Activated gamma-delta T cell treated with Interleukin-2 at 50 U/mL for 16 hours (primary cell): ENCODE measurements around the gene UBALD1.
"Not testable (repeated sequence)": the region's sequence is repeated elsewhere in the genome, so short reads cannot be mapped to it uniquely, and the experiment has no call there.

ENCODE experiments used
- DNase-seq: peaks from one replicate; pipeline ENCODE4 v3.0.0-alpha.2; 2020

UBALD1 gene

DNA sequence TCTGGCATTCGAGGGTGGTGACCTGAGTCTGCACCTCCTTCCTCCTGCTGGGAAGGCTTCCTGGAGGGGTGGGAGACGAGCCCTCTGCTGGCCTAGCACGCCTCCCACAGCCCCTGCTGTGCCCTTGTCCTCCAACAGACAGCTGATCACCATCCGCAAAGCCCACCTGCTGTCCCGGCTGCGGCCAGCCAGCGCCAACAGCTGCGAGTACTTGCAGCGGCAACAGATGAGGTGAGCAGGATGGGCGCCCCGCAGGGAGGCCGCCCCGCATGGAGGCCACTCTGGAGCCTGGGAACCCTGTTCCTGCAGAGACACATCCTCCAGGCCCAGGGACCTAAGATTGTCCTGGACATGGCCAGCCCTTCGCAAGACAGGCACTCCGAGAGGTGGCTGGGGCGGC lies 21.6 kb downstream of the UBALD1 start:
- DNase-seq = no peak

- no peak for DNase-seq
Measured at GRCh38 chr16:4591706-4592470, 22.8 kb downstream of the UBALD1 start.

- no peak for DNase-seq
Measured at GRCh38 chr16:4591191-4591590, 23.5 kb downstream of the UBALD1 start.

DNA sequence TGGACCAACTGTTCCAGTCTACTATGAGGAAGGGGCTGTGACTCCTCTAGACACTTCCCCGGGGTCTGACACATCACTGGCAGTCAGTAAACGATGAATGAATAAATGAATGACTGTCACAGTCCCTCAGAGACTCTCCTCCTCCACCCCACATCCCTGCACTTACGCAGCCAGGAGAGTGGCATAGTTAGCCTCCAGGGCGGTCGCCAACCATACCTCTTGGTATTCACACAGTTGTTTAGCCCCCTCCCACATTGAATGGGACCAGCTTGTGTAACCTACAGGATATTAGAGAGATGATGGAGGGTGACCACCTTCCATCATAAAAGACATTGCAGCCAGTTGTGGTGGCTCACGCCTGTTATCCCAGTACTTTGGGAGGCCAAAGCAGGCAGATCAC lies 25.7 kb downstream of the UBALD1 start:
- DNase-seq = no peak

DNA sequence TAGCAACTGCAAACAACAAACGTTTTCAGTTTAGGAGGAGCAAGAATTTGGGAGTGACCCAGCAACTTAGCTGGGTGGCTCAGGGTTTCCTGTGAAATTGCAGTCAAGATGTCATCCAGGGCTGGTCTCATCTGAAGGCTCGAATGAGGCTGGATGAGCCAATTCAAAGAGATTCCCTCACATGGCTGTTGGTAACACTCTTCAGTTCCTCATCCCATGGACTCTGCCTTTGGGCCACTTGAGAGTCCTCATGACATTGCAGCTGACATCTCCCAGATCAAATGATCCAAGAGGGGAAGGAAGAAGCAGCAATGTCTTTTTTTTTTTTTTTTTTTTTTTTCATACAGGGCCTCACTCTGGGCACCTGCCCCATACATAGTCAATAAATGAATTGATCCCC lies 26.3 kb downstream of the UBALD1 start:
- DNase-seq = no peak

DNA sequence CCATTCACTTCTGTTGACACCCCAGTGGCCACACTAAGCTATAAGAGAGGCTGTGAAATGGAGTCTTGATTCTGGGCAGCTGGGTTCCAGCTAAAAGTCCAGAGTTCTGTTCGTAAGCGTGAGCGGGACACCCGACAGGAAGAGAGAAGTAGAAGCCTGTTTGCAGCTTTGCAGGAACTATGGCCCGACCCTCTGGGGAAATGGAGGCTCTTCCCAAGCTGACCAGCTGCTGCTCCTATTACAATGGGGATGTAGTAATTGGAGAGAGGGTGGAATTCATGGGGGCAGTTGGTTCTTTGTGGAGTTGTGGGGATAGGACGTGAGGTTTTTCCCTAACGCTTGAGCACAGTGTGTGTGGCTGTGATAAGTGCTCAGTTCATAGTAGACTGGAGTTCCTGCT lies 28.4 kb downstream of the UBALD1 start:
- no peak for DNase-seq

DNA sequence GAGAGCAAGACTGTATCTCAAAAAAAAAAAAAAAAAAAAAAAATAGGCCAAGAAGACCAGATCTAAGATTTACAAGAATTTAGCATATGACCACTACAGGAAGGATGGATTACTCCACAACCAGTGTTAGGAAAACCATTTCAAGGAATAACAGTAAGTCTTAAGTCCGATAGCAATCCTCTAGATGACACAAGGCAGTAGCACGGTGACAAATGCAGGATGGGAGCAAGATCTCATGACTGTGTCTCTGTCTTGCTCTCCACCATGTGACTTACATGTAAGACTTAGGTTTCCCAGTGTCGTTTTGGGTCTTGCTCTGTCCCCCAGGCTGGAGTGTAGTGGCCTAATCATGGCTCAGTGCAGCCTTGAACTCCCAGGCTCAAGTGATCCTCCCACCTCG lies 30.8 kb downstream of the UBALD1 start:
- DNase-seq = no peak

- no peak for DNase-seq
Measured at GRCh38 chr16:4580250-4580649, 34.4 kb downstream of the UBALD1 start.

DNA sequence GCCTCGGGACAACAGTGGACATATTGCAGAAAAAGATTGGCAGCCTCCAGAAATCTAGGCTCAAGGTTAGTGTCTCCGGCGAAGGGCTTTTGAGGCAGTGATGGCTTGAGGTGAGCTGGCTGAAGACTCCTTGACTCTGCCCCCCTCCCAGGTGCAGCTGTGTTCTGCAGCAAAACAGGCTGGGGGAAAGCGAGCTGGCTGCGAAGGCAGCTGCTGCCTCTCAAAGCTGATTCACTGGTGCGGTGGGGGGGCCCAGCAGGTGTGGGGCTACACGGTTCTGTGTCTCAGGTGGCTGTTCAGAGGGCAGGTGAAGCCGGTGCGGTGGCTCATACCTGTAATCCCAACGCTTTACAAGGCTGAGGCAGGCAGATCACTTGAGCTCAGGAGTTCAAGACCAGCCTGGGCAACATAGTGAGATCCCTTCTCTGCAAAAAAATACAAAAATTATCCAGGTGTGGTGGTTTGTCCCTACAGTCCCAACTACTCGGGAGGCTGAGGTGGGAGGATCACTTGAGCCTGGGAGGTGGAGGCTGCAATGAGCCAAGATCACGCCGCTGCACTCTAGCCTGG lies 35.6 kb downstream of the UBALD1 start:
- no peak for DNase-seq

DNA sequence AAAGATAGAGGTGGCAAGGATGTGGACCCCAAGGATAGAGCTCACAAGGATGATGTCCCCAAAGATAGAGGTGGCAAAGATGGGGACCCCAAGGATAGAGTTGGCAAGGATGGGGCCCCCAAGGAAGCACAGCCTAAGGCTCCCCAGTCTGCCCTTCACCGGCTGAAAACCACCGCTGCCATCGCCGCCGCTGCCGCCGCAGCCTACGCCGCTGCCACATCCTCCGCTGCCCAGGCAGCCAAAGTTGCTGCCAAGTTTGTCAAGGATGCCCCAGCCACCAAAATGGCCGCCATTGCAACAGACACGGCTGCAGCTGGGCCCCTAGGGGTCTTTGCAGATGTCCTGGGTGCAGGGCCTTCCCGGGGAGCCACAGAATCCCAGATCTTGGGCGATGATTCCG lies 38.7 kb downstream of the UBALD1 start:
- DNase-seq = no peak

DNA sequence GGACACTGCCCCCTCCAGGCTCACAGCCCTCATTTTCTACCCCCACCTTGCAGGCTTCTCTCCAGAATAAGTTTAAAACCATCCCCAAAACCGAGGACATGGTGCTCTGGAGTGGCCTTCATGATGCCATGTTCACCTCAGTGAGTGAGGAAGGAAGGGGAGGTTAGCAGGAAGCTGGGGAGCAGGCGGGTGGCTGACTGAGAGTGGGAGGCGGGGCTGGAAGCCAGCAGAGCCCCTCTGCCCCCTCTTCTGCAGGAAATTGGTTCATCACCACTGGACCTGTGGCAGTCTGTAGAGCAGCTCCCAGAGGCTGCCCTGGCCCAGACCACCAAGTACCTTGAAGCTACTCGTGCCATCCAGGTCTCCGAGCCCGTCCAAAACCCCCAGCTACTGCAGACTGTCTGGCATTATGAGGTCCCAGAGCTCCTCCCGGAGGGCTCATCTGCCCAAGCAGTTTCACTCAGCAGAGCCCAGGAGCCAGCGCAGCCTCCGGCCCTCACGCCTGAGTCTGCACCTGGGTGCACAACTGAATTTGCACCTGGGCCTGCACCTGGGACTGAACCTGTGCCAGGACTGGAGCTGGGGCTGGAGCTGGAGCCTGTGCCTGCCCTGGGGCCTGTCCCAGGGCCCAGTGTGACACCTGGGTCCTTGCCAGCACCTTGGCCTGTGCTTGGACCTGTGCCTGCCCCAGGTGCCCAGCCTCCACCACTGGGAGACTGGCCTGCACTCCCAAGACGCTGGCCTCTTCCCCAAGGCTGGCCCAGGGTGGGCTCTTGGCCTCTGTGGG lies 39.6 kb downstream of the UBALD1 start:
- DNase-seq = no peak

GRCh38 chr16:4573926-4574325 lies 40.8 kb downstream of the UBALD1 start:
- DNase-seq = not testable (repeated sequence)

DNA sequence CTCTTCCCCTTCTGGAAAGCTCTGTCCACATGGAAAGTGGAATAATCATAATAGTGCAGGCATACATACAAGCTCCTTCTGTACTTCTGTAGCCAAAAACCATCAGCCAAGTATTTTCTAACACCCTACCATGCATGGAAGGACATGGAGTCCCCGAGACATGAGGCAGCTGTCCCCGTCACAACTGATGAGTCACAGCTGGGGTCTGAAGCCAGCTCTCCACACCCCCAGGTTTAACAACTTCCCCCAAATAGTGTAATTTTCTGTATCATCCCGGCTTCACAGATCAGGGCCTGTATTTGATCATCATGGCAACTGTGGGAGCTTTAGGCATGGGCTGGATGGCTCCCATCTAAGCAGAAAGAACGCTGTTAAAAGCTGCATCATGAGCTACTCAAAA lies 42.0 kb downstream of the UBALD1 start:
- DNase-seq = no peak

- DNase-seq = no peak
Measured at GRCh38 chr16:4570688-4571321, 43.9 kb downstream of the UBALD1 start.

- DNase-seq = no peak
Measured at GRCh38 chr16:4570086-4570485, 44.6 kb downstream of the UBALD1 start.

- DNase-seq = no peak
Measured at GRCh38 chr16:4566144-4566543, 48.5 kb downstream of the UBALD1 start.

GRCh38 chr16:4564661-4565267 lies 49.9 kb downstream of the UBALD1 start:
- DNase-seq = no peak

- no peak for DNase-seq
Measured at GRCh38 chr16:4561596-4561995, 53.1 kb downstream of the UBALD1 start.
